Keratinocyte (primary cell): ENCODE data around the gene CCDC40. TPM values are rescaled to one million over a fixed set of nuclear protein-coding genes. Genes with fewer than 3 reads are reported as not detected.

Source experiments
- DNase-seq: peaks from one replicate; pipeline ENCODE4 v3.0.0-alpha.2; 2011; ENCODE audit warnings: low read depth, missing footprints, low spot score
- FAIRE-seq: peaks from 2 replicates; lab custom pipeline; 2011; peaks lifted over from hg19 to GRCh38; lab: Jason Lieb, UNC
- H2AFZ ChIP-seq: 2 replicates; pipeline ENCODE4 v1.6.0; 2012; ENCODE audit warnings: low read length, control low read depth, inconsistent platforms; ENCODE audit not compliant: control insufficient read depth
- H3K27ac ChIP-seq: 2 replicates; pipeline ENCODE4 v1.5.1; 2011; ENCODE audit warnings: low read length; ENCODE audit not compliant: control insufficient read depth, insufficient read depth
- H3K27me3 ChIP-seq: 3 replicates; pipeline ENCODE4 v1.6.0; 2011; ENCODE audit warnings: low read length; ENCODE audit not compliant: control insufficient read depth, insufficient read depth; ENCODE audit errors: extremely low read depth
- H3K36me3 ChIP-seq, 2 experiments: 2 replicates in 1 of 2; 3 replicates in 1 of 2; pipeline ENCODE4 v1.5.1; 2011; ENCODE audit warnings: low read length in 2 of 2, mild to moderate bottlenecking in 1 of 2; ENCODE audit not compliant: control insufficient read depth in 2 of 2, insufficient read depth in 2 of 2; ENCODE audit errors: extremely low read depth in 1 of 2
- H3K4me1 ChIP-seq: 3 replicates; pipeline ENCODE4 v1.5.1; 2011; ENCODE audit warnings: low read length; ENCODE audit not compliant: control insufficient read depth, insufficient read depth; ENCODE audit errors: extremely low read depth
- H3K4me2 ChIP-seq: 3 replicates; pipeline ENCODE4 v1.6.0; 2011; ENCODE audit warnings: low read depth, low read length; ENCODE audit not compliant: control insufficient read depth, insufficient read depth; ENCODE audit errors: extremely low read depth
- H3K4me3 ChIP-seq, 3 experiments: fragments of 200-600 bp in 1 of 3; sonication (generic) in 1 of 3; 2 replicates in 2 of 3; 3 replicates in 1 of 3; pipeline ENCODE4 v1.5.1; 2011 to 2016; ENCODE audit warnings: low read length in 3 of 3, mild to moderate bottlenecking in 3 of 3, control low read depth in 2 of 3, inconsistent platforms in 1 of 3, low read depth in 1 of 3, mixed read lengths in 1 of 3, mixed run types in 1 of 3, moderate library complexity in 1 of 3; ENCODE audit not compliant: control insufficient read depth in 2 of 3, insufficient read depth in 2 of 3; ENCODE audit errors: extremely low read depth in 1 of 3
- H3K79me2 ChIP-seq: 2 replicates; pipeline ENCODE4 v1.6.0; 2012; ENCODE audit warnings: low read length; ENCODE audit not compliant: control insufficient read depth, insufficient read depth
- H3K9ac ChIP-seq: 3 replicates; pipeline ENCODE4 v1.6.0; 2011; ENCODE audit warnings: low read length; ENCODE audit not compliant: control insufficient read depth, insufficient read depth; ENCODE audit errors: extremely low read depth
- H3K9me1 ChIP-seq: 3 replicates; pipeline ENCODE4 v1.6.0; 2011; ENCODE audit warnings: low read length; ENCODE audit not compliant: control insufficient read depth, insufficient read depth; ENCODE audit errors: extremely low read depth
- H3K9me3 ChIP-seq: 2 replicates; pipeline ENCODE4 v1.5.1; 2012; ENCODE audit warnings: low read depth, low read length; ENCODE audit not compliant: control insufficient read depth
- H4K20me1 ChIP-seq: 3 replicates; pipeline ENCODE4 v1.6.0; 2011; ENCODE audit warnings: low read length; ENCODE audit not compliant: control insufficient read depth, insufficient read depth; ENCODE audit errors: extremely low read depth
- CTCF ChIP-seq, 3 experiments: IDR thresholded peaks in 1 of 3; conservative IDR thresholded peaks in 1 of 3; optimal IDR thresholded peaks in 1 of 3; 2 replicates in 2 of 3; 3 replicates in 1 of 3; pipeline versions ENCODE3 to v1.5.1; 2011; ENCODE audit warnings: low read length in 3 of 3, mild to moderate bottlenecking in 3 of 3, moderate library complexity in 2 of 3, control low read depth in 1 of 3, inconsistent platforms in 1 of 3; ENCODE audit not compliant: insufficient read depth in 2 of 3; ENCODE audit errors: extremely low read depth in 1 of 3
- EZH2 ChIP-seq: IDR thresholded peaks from one replicate; pipeline ENCODE4 v1.6.1; 2012; ENCODE audit warnings: inconsistent platforms, mild to moderate bottlenecking, low read length, moderate library complexity
- dilution Hi-C: fragments of 300-500 bp; cut with MboI; formaldehyde crosslinking; loops from one replicate; pipeline ENCODE4 v1.7.0; 2020; ENCODE audit warnings: low sequenced_read_pairs; ENCODE audit not compliant: extremely low pct_ligation_motif_present
- polyA plus RNA-seq, 5 experiments: library from polyadenylated mRNA; depleted of rRNA in 3 of 5; stranded (reverse) in 3 of 5; stranded (forward) in 1 of 5; unstranded in 1 of 5; fragments of >200 nt; gene quantifications; 1 replicate in 1 of 5; 2 replicates in 3 of 5; 3 replicates in 1 of 5; pipeline versions ENCODE4 v1.2.1 to v1.2.3, GENCODE V29; 2011 to 2012; ENCODE audit warnings: missing spikeins in 2 of 5, low read depth in 1 of 5, low replicate concordance in 1 of 5

Gene CCDC40
- polyA plus RNA-seq, 1 donor (not counting 4 experiments of a cell fraction or from before 2014, with no cell fraction given) = 2.4 TPM

- Histone ChIP-seq H4K20me1 (no peaks in the 10 kb centered on the region), H3K4me3 (no peak overlapping the region), H3K9me1 (no peaks in the 10 kb centered on the region), H2AFZ (no peak overlapping the region), H3K36me3 (no peaks in the 10 kb centered on the region), H3K79me2 (no peaks in the 10 kb centered on the region), H3K27me3 (no peaks in the 10 kb centered on the region), H3K9me3 (no peaks in the 10 kb centered on the region), H3K9ac (no peak overlapping the region), H3K27ac (no peak overlapping the region), H3K4me1 (no peaks in the 10 kb centered on the region), H3K4me2 (no peak overlapping the region)
- dilution Hi-C loops = no loop called here
- FAIRE-seq (no peak), DNase-seq (no peak)
- TF ChIP-seq CTCF (optimal IDR thresholded peaks at IDR 0.05 in 1 of 3, IDR thresholded peaks at IDR 0.05 in 1 of 3, conservative IDR thresholded peaks at IDR 0.05 in 1 of 3; ENCODE audit: extremely low read depth in 1 of 3, insufficient read depth in 2 of 3, low read length in 3 of 3) (no peak), EZH2 (no peak)
These were observed 56.5 kb downstream of the CCDC40 start for GRCh38 chr17:80092959-80093358.

- H3K27me3 ChIP-seq = no peaks in the 10 kb centered on the region
- H3K4me2 ChIP-seq = no peak overlapping the region
- dilution Hi-C loops = no loop called here
- no peak for FAIRE-seq
- no peaks in the 10 kb centered on the region for H3K4me1 ChIP-seq
- TF ChIP-seq EZH2 (no peak), CTCF (optimal IDR thresholded peaks at IDR 0.05 in 1 of 3, IDR thresholded peaks at IDR 0.05 in 1 of 3, conservative IDR thresholded peaks at IDR 0.05 in 1 of 3; ENCODE audit: extremely low read depth in 1 of 3, insufficient read depth in 2 of 3, low read length in 3 of 3) (no peak)
- H3K79me2 ChIP-seq = no peaks in the 10 kb centered on the region
- H3K4me3 ChIP-seq = no peak overlapping the region
- DNase-seq = no peak
- no peaks in the 10 kb centered on the region for H3K9me3 ChIP-seq
- no peak overlapping the region for H3K9ac ChIP-seq
- no peak overlapping the region for H2AFZ ChIP-seq
- H3K9me1 ChIP-seq = no peaks in the 10 kb centered on the region
- no peaks in the 10 kb centered on the region for H3K36me3 ChIP-seq
- H4K20me1 ChIP-seq = no peaks in the 10 kb centered on the region
- no peak overlapping the region for H3K27ac ChIP-seq
These were observed 58.8 kb downstream of the CCDC40 start for GRCh38 chr17:80095038-80095843.
